ENCODE data around the gene WIZ.

- TF ChIP-seq CTCF (IDR thresholded peaks at IDR 0.05), result no peak
- no peak for TF ChIP-seq POLR2A (IDR thresholded peaks at IDR 0.05)
These were observed 5.1 kb downstream of the WIZ start for GRCh38 chr19:15444505-15445226.
